B cell (primary cell): Measurements from ENCODE around the gene CYGB. TPM values are rescaled to one million over a fixed set of nuclear protein-coding genes. Genes with fewer than 3 reads are reported as not detected.

ENCODE experiments used
- ATAC-seq: fragments of 200-7000 bp; cut with Tn5 transposase; one replicate; pipeline ENCODE4 v1.10.0; 2021; ENCODE audit warnings: low read depth, mild to moderate bottlenecking, moderate number of reproducible peaks, moderate library complexity
- CTCF ChIA-PET: fragments of 350-600 bp; sonication (Branson Sonifier 250); formaldehyde crosslinking; loops from one replicate; lab custom pipeline; 2021; ENCODE audit warnings: antibody characterized with exemption, inconsistent platforms; lab: Charles Lee
- POLR2A ChIA-PET: fragments of 350-600 bp; sonication (Branson Sonifier 250); formaldehyde crosslinking; loops from one replicate; lab custom pipeline; 2021; ENCODE audit warnings: antibody characterized with exemption; lab: Charles Lee
- DNase-seq: peaks from one replicate; pipeline ENCODE4 v3.0.0; 2013
- H2AFZ ChIP-seq: 2 replicates; pipeline ENCODE4 v1.6.1; 2012; ENCODE audit warnings: mild to moderate bottlenecking, low read depth, low read length; ENCODE audit not compliant: insufficient read depth, poor library complexity, severe bottlenecking
- H3K27ac ChIP-seq, 2 donors: 1 replicate in 1 of 2; 2 replicates in 1 of 2; pipeline ENCODE4 v1.5.1; 2012 to 2013; ENCODE audit warnings: low read length in 2 of 2, mild to moderate bottlenecking in 2 of 2, moderate library complexity in 1 of 2
- H3K27me3 ChIP-seq, 4 experiments: fragments of 200-600 bp in 1 of 4; sonication (generic) in 1 of 4; replicated peaks in 1 of 4; 1 replicate in 2 of 4; 2 replicates in 2 of 4; pipeline versions ENCODE4 v1.6.1 to v1.7.0; 2013 to 2016; ENCODE audit warnings: low read length in 3 of 4, mild to moderate bottlenecking in 2 of 4, mixed read lengths in 1 of 4, moderate library complexity in 1 of 4; ENCODE audit not compliant: insufficient read depth in 4 of 4, control insufficient read depth in 3 of 4; ENCODE audit errors: control extremely low read depth in 1 of 4
- H3K36me3 ChIP-seq, 2 experiments: replicated peaks in 1 of 2; 1 replicate in 1 of 2; 2 replicates in 1 of 2; pipeline versions ENCODE4 v1.6.1 to v1.7.1; 2013; ENCODE audit warnings: low read length in 1 of 2; ENCODE audit not compliant: insufficient read depth in 2 of 2, control insufficient read depth in 1 of 2; ENCODE audit errors: control extremely low read depth in 1 of 2, extremely low read depth in 1 of 2
- H3K4me1 ChIP-seq, 2 donors: fragments of 200-600 bp in 1 of 2; sonication (generic) in 1 of 2; 1 replicate in 1 of 2; 2 replicates in 1 of 2; pipeline versions ENCODE4 v1.5.1 to v1.6.1; 2013 to 2017; ENCODE audit warnings: low read length in 2 of 2; ENCODE audit not compliant: control insufficient read depth in 2 of 2, insufficient read depth in 2 of 2
- H3K4me2 ChIP-seq: replicated peaks from 2 replicates; pipeline ENCODE3; 2012; ENCODE audit warnings: mild to moderate bottlenecking, low read depth, low read length; ENCODE audit not compliant: poor library complexity, severe bottlenecking
- H3K4me3 ChIP-seq, 5 experiments: fragments of 200-600 bp in 1 of 5; sonication (generic) in 1 of 5; 1 replicate in 3 of 5; 2 replicates in 2 of 5; pipeline versions ENCODE4 v1.5.1 to v1.7.0; 2011 to 2016; ENCODE audit warnings: low read length in 4 of 5, mild to moderate bottlenecking in 4 of 5, low read depth in 2 of 5, control low read depth in 1 of 5, moderate library complexity in 1 of 5; ENCODE audit not compliant: insufficient read depth in 1 of 5; ENCODE audit errors: control extremely low read depth in 1 of 5, extremely low read depth in 1 of 5
- H3K79me2 ChIP-seq: fragments of 200-600 bp; sonication (generic); one replicate; pipeline ENCODE4 v1.6.0; 2016; ENCODE audit warnings: low read length; ENCODE audit not compliant: control insufficient read depth, insufficient read depth
- H3K9ac ChIP-seq: fragments of 200-600 bp; sonication (generic); 2 replicates; pipeline ENCODE4 v1.6.1; 2017; ENCODE audit warnings: mild to moderate bottlenecking, low read length, moderate library complexity
- H3K9me3 ChIP-seq, 3 donors: one replicate each; pipeline versions ENCODE4 v1.6.1 to v1.7.1; 2013; ENCODE audit warnings: low read length in 2 of 3; ENCODE audit not compliant: control insufficient read depth in 2 of 3, insufficient read depth in 1 of 3; ENCODE audit errors: control extremely low read depth in 1 of 3
- H4K20me1 ChIP-seq: 2 replicates; pipeline ENCODE4 v1.6.0; 2012; ENCODE audit warnings: mild to moderate bottlenecking, low read length; ENCODE audit not compliant: insufficient read depth, control insufficient read depth, poor library complexity, severe bottlenecking
- H3K27ac Mint-ChIP-seq: one replicate; pipeline ENCODE4 v1.8.0; 2021; ENCODE audit warnings: mixed read lengths
- H3K27me3 Mint-ChIP-seq: one replicate; pipeline ENCODE4 v1.8.0; 2021; ENCODE audit warnings: mixed read lengths
- H3K4me1 Mint-ChIP-seq: one replicate; pipeline ENCODE4 v1.8.0; 2021; ENCODE audit warnings: mixed read lengths
- H3K4me3 Mint-ChIP-seq: one replicate; pipeline ENCODE4 v1.8.0; 2021; ENCODE audit warnings: mixed read lengths
- H3K9me3 Mint-ChIP-seq: one replicate; pipeline ENCODE4 v1.8.0; 2022; ENCODE audit warnings: mixed read lengths; ENCODE audit not compliant: insufficient read depth
- CTCF ChIP-seq: fragments of 200-600 bp; IDR thresholded peaks from one replicate; pipeline ENCODE4 v1.8.0; 2022; ENCODE audit warnings: antibody characterized with exemption, mild to moderate bottlenecking
- EZH2 ChIP-seq: IDR thresholded peaks from 2 replicates; pipeline ENCODE4 v1.6.1; 2012; ENCODE audit warnings: borderline replicate concordance, low read depth, mild to moderate bottlenecking, moderate library complexity, low read length; ENCODE audit not compliant: insufficient read depth, poor library complexity, severe bottlenecking
- WGBS: methylation state at CpG from one replicate; pipeline ENCODE4 v1.1.5; 2013; ENCODE audit warnings: missing lambda C conversion rate; ENCODE audit not compliant: insufficient coverage; 5-methylcytosine and 5-hydroxymethylcytosine counted together
- intact Hi-C: fragments of 100-400 bp; cut with micrococcal nuclease; formaldehyde crosslinking; loops from one replicate; pipeline ENCODE4 v1.10.0; 2022
- polyA plus RNA-seq: library from polyadenylated mRNA; depleted of rRNA; stranded (reverse); fragments of >200 nt; gene quantifications from 2 replicates; pipeline ENCODE4 v1.2.3, GENCODE V29; 2012
- total RNA-seq, 2 donors: library from RNA; stranded (reverse); fragments of 120-200 nt in 1 of 2; gene quantifications; 1 replicate in 1 of 2; 2 replicates in 1 of 2; pipeline versions ENCODE4 v1.2.3 to v1.2.4, GENCODE V29; 2013 to 2022

The CYGB gene
- total and polyA plus RNA-seq, 2 donors (not counting 1 experiment from before 2014, with no cell fraction given): 0.42 to 2.7 TPM

- no peak within 1 kb of the TSS for H3K27ac ChIP-seq
- under 1% methylated on average over 82 of the region's 84 CpGs for WGBS
- H3K27me3 ChIP-seq: peaks cover 0 to 38% (median 20%) of the 10 kb centered on the region in 4 experiments
- Mint-ChIP-seq H3K27ac (no peak within 1 kb of the TSS), H3K27me3 (peaks cover 43% of the 10 kb centered on the region), H3K4me1 (peaks cover 12% of the 10 kb centered on the region), H3K4me3 (peak within 1 kb of the TSS; percentile 88), H3K9me3 (no peaks in the 10 kb centered on the region)
- H2AFZ ChIP-seq: peak within 1 kb of the TSS; percentile 89
- no peaks in the 10 kb centered on the region for H3K36me3 ChIP-seq
- H3K4me1 ChIP-seq: peaks cover 21% of the 10 kb centered on the region in 2 donors
- TF ChIP-seq CTCF: peak; percentile 27
- TF ChIP-seq EZH2: no peak
- CTCF ChIA-PET: interaction anchor here (0.6 to 2.9 kb wide), 11 partner anchors 15 to 63 kb away, joined by 3 to 13 read pairs (median 4); no protein-coding TSS in a partner anchor
- H3K9ac ChIP-seq: peak within 1 kb of the TSS; percentile 71
- DNase-seq (peak; percentile 66), ATAC-seq (peak; percentile 76)
- H4K20me1 ChIP-seq: no peaks in the 10 kb centered on the region
- peak within 1 kb of the TSS; percentile 45 to 77 (median 57) for H3K4me3 ChIP-seq
- no peaks in the 10 kb centered on the region for H3K79me2 ChIP-seq
- intact Hi-C loops: loop anchor here (2.0 kb wide), 1 partner anchor 29 kb away; no protein-coding TSS in a partner anchor
- peak within 1 kb of the TSS; percentile 98 for H3K4me2 ChIP-seq
- POLR2A ChIA-PET: interaction anchor here (0.5 to 1.3 kb wide), 5 partner anchors 29 to 1312 kb away, joined by 3 read pairs; no protein-coding TSS in a partner anchor
- H3K9me3 ChIP-seq: no peaks in the 10 kb centered on the region
These were observed 48.4 kb upstream of the CYGB start, which contains the start of gene ST6GALNAC2 for GRCh38 chr17:76585649-76586593. TSS of gene ST6GALNAC2 (minus strand) at chr17:76585860. CDS start at chr17:76585808, 52 bp downstream.
